Measurements from ENCODE around the gene KIF25.

KIF25 gene

GRCh38 chr6:167954151-167954550, 43.3 kb upstream of the KIF25 start:
- no peak for TF ChIP-seq CTCF (IDR thresholded peaks at IDR 0.05; ENCODE audit: extremely low read depth, missing control alignments)

GRCh38 chr6:167956491-167956890, 41.0 kb upstream of the KIF25 start:
- TF ChIP-seq CTCF (IDR thresholded peaks at IDR 0.05; ENCODE audit: extremely low read depth, missing control alignments): no peak
- no peak for DNase-seq (ENCODE audit: low spot score)

More at GRCh38 chr6:167954151-167954550, 43.3 kb upstream of the KIF25 start:
- no peak for DNase-seq (ENCODE audit: low spot score)

GRCh38 chr6:167956983-167957492, 40.4 kb upstream of the KIF25 start:
- DNase-seq (ENCODE audit: low spot score): no peak
- TF ChIP-seq CTCF (IDR thresholded peaks at IDR 0.05; ENCODE audit: extremely low read depth, missing control alignments): no peak

GRCh38 chr6:167957626-167958025, 39.8 kb upstream of the KIF25 start:
- no peak for DNase-seq (ENCODE audit: low spot score)
- TF ChIP-seq CTCF (IDR thresholded peaks at IDR 0.05; ENCODE audit: extremely low read depth, missing control alignments): no peak

GRCh38 chr6:167960579-167960978, 36.9 kb upstream of the KIF25 start:
- TF ChIP-seq CTCF (IDR thresholded peaks at IDR 0.05; ENCODE audit: extremely low read depth, missing control alignments): no peak
- DNase-seq (ENCODE audit: low spot score): no peak

- TF ChIP-seq CTCF (IDR thresholded peaks at IDR 0.05; ENCODE audit: extremely low read depth, missing control alignments): no peak
- DNase-seq (ENCODE audit: low spot score): no peak
Measured at GRCh38 chr6:167962711-167963110, 34.8 kb upstream of the KIF25 start.

- DNase-seq (ENCODE audit: low spot score): no peak
- TF ChIP-seq CTCF (IDR thresholded peaks at IDR 0.05; ENCODE audit: extremely low read depth, missing control alignments): no peak
Measured at GRCh38 chr6:167963589-167964057, 33.8 kb upstream of the KIF25 start.
